Sigmoid colon (tissue), 4 donors: ENCODE results near the gene WDR62.

ENCODE experiments used
- CTCF ChIP-seq, 4 experiments: fragments of 450-650 bp in 3 of 4; fragments of 200-600 bp in 1 of 4; IDR thresholded peaks; one replicate each; pipeline ENCODE4 v1.5.1; 2016 to 2019; ENCODE audit warnings: antibody characterized with exemption in 4 of 4, mild to moderate bottlenecking in 3 of 4, moderate library complexity in 2 of 4
- EP300 ChIP-seq, 4 donors: sonication (generic); formaldehyde crosslinking; IDR thresholded peaks; one replicate each; pipeline ENCODE4 v1.6.1; 2017; ENCODE audit warnings: antibody characterized with exemption in 4 of 4
- POLR2A ChIP-seq, 2 donors: fragments of 450-650 bp; IDR thresholded peaks; one replicate each; pipeline ENCODE4 v1.6.1; 2016; ENCODE audit warnings: antibody characterized with exemption in 2 of 2, mild to moderate bottlenecking in 2 of 2, moderate library complexity in 2 of 2

GRCh38 chr19:36019061-36019670, 35.5 kb upstream of the WDR62 start:
- TF ChIP-seq EP300 (IDR thresholded peaks at IDR 0.05) (no peak), CTCF (IDR thresholded peaks at IDR 0.05) (no peak), POLR2A (IDR thresholded peaks at IDR 0.05) (no peak)
